Measurements from ENCODE around the gene RNF44.

Gene RNF44

DNA sequence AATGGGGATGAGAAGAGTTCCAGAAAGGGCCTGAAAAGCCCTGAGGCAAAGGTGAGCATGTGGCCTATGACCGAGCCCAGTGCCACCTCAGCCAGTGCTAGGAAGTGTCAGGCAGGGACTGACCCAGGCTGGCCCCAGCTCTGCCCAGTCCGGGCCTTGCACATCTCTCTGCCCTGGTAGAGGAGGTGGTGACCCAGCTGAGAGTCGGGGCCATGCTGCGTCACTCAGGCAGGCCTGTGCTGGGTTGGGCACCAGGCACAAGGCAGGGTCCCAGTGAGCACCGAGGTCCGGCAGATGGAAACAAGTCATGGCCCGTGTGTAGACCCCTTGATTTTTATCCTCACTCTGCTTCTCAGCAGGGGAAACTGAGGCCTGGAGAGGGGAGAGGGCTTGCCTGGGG is 12.7 kb upstream of the RNF44 start:
- H3K4me3 ChIP-seq (replicated peaks; ENCODE audit: insufficient read depth, low read length): no peak overlapping the region
- H3K27ac ChIP-seq (replicated peaks): no peak overlapping the region
- no peaks in the 10 kb centered on the region for H3K27me3 ChIP-seq (ENCODE audit: insufficient read depth, poor library complexity, severe bottlenecking)
- no peak for DNase-seq (ENCODE audit: low read depth in 1 of 2, low spot score in 1 of 2)
- TF ChIP-seq SPI1 (IDR thresholded peaks at IDR 0.05; ENCODE audit: borderline replicate concordance, low read depth): no peak
- TF ChIP-seq, protein P1, sequence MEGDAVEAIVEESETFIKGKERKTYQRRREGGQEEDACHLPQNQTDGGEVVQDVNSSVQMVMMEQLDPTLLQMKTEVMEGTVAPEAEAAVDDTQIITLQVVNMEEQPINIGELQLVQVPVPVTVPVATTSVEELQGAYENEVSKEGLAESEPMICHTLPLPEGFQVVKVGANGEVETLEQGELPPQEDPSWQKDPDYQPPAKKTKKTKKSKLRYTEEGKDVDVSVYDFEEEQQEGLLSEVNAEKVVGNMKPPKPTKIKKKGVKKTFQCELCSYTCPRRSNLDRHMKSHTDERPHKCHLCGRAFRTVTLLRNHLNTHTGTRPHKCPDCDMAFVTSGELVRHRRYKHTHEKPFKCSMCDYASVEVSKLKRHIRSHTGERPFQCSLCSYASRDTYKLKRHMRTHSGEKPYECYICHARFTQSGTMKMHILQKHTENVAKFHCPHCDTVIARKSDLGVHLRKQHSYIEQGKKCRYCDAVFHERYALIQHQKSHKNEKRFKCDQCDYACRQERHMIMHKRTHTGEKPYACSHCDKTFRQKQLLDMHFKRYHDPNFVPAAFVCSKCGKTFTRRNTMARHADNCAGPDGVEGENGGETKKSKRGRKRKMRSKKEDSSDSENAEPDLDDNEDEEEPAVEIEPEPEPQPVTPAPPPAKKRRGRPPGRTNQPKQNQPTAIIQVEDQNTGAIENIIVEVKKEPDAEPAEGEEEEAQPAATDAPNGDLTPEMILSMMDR (IDR thresholded peaks at IDR 0.05; ENCODE audit: insufficient read depth, low read length): no peak
- TF ChIP-seq GABPA (IDR thresholded peaks at IDR 0.05; ENCODE audit: low read depth): no peak
- TF ChIP-seq POLR2AphosphoS5 (IDR thresholded peaks at IDR 0.05; ENCODE audit: low read depth): no peak
- TF ChIP-seq, protein P2, sequence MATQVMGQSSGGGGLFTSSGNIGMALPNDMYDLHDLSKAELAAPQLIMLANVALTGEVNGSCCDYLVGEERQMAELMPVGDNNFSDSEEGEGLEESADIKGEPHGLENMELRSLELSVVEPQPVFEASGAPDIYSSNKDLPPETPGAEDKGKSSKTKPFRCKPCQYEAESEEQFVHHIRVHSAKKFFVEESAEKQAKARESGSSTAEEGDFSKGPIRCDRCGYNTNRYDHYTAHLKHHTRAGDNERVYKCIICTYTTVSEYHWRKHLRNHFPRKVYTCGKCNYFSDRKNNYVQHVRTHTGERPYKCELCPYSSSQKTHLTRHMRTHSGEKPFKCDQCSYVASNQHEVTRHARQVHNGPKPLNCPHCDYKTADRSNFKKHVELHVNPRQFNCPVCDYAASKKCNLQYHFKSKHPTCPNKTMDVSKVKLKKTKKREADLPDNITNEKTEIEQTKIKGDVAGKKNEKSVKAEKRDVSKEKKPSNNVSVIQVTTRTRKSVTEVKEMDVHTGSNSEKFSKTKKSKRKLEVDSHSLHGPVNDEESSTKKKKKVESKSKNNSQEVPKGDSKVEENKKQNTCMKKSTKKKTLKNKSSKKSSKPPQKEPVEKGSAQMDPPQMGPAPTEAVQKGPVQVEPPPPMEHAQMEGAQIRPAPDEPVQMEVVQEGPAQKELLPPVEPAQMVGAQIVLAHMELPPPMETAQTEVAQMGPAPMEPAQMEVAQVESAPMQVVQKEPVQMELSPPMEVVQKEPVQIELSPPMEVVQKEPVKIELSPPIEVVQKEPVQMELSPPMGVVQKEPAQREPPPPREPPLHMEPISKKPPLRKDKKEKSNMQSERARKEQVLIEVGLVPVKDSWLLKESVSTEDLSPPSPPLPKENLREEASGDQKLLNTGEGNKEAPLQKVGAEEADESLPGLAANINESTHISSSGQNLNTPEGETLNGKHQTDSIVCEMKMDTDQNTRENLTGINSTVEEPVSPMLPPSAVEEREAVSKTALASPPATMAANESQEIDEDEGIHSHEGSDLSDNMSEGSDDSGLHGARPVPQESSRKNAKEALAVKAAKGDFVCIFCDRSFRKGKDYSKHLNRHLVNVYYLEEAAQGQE (IDR thresholded peaks at IDR 0.05; ENCODE audit: insufficient replicate concordance, low read depth): no peak

DNA sequence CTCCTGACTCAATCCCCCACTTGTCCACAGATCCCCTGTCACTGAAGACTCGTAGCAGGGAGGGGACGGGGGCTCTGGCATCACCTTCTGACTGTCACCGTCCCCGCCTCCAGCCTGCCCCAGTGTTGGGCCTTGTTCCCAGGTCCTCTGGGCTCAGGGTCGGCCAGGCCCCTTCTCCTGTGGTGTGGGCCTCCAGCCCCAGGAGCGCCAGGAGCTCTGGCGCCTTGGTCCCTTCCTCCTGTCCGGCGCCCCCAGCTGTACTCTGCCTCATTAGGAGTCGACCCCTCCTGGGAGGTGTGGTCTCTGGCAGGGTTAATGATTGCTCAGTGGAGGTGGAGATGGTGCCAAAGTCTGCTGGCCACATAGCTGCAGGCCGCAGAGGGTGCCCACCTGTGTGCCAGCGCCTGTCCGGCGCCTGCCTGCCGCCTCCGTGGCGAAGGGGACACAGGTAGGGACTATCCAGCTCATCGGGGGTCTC is 11.8 kb upstream of the RNF44 start, which contains the start of gene CDHR2:
TSS of gene CDHR2 (plus strand) at position 376 of the 478 bp plus-strand sequence. CDS start 16,011 bp downstream, outside the sequence.
- no peak for DNase-seq (ENCODE audit: low read depth in 1 of 2, low spot score in 1 of 2)
- TF ChIP-seq SPI1 (IDR thresholded peaks at IDR 0.05; ENCODE audit: borderline replicate concordance, low read depth) (no peak; the same call in 1 of the 2 replicates), POLR2AphosphoS5 (IDR thresholded peaks at IDR 0.05; ENCODE audit: low read depth) (0 out of 2 replicates have a peak, but pooled peaks have one; percentile 3)
- H3K4me3 ChIP-seq (replicated peaks; ENCODE audit: insufficient read depth, low read length): no peak within 1 kb of the TSS
- H3K27me3 ChIP-seq (ENCODE audit: insufficient read depth, poor library complexity, severe bottlenecking): no peaks in the 10 kb centered on the region
- H3K27ac ChIP-seq (replicated peaks): no peak within 1 kb of the TSS

DNA sequence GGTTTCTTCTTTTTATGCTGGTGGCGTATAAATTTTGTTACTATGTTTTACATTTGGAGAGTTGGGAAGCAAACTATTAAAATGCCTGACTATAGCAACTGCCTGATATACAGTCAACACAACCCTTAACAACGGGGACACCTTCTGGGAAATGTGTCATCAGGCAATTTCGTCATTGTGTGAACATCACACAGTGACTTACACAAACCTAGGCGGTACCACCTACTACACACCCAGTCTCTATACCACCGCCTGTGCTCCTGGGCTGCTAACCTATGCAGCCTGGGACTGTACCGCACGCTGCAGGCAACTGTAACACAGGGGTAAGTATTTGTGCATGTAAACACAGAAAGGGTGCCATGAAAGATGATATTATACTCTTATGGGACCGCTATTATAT is 10.6 kb upstream of the RNF44 start:
- TF ChIP-seq POLR2AphosphoS5 (IDR thresholded peaks at IDR 0.05; ENCODE audit: low read depth) (no peak), GABPA (IDR thresholded peaks at IDR 0.05; ENCODE audit: low read depth) (no peak), SPI1 (IDR thresholded peaks at IDR 0.05; ENCODE audit: borderline replicate concordance, low read depth) (no peak)
- TF ChIP-seq, protein P1 (IDR thresholded peaks at IDR 0.05; ENCODE audit: insufficient read depth, low read length): no peak
- TF ChIP-seq, protein P2 (IDR thresholded peaks at IDR 0.05; ENCODE audit: insufficient replicate concordance, low read depth): no peak

DNA sequence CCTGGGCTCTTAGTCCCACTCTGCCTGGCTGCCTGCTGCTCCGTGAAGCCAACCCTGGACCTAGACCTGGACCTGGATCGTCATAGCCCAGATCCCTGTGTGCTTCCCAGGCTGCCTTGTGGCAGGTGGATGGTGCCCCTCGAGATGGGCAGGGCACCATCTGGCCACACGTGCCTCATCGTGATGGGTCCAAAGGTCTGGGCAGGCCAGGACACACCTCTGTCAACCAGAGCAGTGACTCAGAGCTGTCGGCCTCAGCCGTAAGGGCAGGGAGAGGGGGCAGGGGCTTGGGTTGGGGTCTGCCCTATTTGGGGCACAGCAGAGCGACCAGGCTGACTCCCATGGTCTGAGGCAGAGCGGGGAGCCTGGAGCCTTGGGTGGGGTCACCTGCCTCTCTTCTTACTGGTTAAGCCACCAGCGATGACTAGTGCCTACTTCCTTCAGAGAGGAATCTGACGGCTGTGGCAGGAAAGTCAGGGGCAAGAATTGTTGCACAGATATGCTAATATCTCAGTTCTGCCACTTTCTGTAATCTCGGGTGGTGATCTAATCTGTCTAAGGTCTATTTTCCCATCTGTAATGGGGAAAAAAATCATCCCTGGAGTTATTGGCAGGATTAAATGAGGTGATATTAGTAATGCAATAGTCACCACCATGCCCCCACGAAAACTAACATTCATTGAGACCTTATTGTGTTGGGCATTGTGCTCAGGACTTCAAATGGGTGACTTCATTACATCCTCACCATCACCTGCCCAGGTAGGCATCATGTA is 8.7 kb upstream of the RNF44 start:
- DNase-seq (ENCODE audit: low read depth in 1 of 2, low spot score in 1 of 2): no peak
- H3K4me3 ChIP-seq (replicated peaks; ENCODE audit: insufficient read depth, low read length): no peak overlapping the region
- H3K27ac ChIP-seq (replicated peaks): no peak overlapping the region

More for the DNA sequence above, 10.6 kb upstream of the RNF44 start:
- DNase-seq (ENCODE audit: low read depth in 1 of 2, low spot score in 1 of 2): no peak
- Histone ChIP-seq H3K4me3 (replicated peaks; ENCODE audit: insufficient read depth, low read length) (no peak overlapping the region), H3K27me3 (ENCODE audit: insufficient read depth, poor library complexity, severe bottlenecking) (no peaks in the 10 kb centered on the region), H3K27ac (replicated peaks) (no peak overlapping the region)

More for the DNA sequence above, 8.7 kb upstream of the RNF44 start:
- TF ChIP-seq, protein P2 (IDR thresholded peaks at IDR 0.05; ENCODE audit: insufficient replicate concordance, low read depth): no peak
- no peak for TF ChIP-seq POLR2AphosphoS5 (IDR thresholded peaks at IDR 0.05; ENCODE audit: low read depth)
- no peaks in the 10 kb centered on the region for H3K27me3 ChIP-seq (ENCODE audit: insufficient read depth, poor library complexity, severe bottlenecking)
